ENCODE data around the gene IGIP.

The IGIP gene

DNA sequence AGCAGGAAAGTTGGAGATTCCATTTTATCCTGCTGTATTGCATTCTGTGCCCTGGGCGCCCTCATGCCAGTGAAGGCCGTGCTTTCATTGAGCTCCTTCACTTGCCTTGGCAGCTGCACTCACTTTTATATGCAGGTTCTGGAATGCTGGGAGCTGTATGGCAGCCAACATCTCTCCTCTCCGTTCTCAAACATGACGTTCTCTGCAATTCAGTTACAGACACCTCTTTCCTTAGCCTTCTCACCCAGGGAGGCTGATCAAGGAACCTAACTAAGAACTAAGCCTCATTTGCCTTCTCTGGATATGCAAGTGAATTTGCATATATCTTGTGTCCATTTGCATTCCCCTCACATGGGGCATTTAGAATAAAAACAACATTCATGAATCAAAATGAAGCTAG is 41.2 kb upstream of the IGIP start:
- DNase-seq (ENCODE audit: low read depth) = no peak
- no peak overlapping the region for H3K4me3 ChIP-seq (ENCODE audit: low read depth, low read length)
- TF ChIP-seq, protein P1, sequence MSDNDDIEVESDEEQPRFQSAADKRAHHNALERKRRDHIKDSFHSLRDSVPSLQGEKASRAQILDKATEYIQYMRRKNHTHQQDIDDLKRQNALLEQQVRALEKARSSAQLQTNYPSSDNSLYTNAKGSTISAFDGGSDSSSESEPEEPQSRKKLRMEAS (IDR thresholded peaks at IDR 0.05; ENCODE audit: low read depth, low read length) = no peak
- TF ChIP-seq POLR2A (IDR thresholded peaks at IDR 0.05; ENCODE audit: extremely low read depth, insufficient read length) (no peak), CTCF (IDR thresholded peaks at IDR 0.05; ENCODE audit: low read depth, low read length) (no peak), MYC (IDR thresholded peaks at IDR 0.05; ENCODE audit: low read depth, low read length) (no peak)

GRCh38 chr5:140090251-140090650 is 35.5 kb upstream of the IGIP start:
- no peak for DNase-seq (ENCODE audit: low read depth)
- H3K4me3 ChIP-seq (ENCODE audit: low read depth, low read length) = no peak overlapping the region
- TF ChIP-seq MYC (IDR thresholded peaks at IDR 0.05; ENCODE audit: low read depth, low read length) = no peak
- TF ChIP-seq, protein P1 (IDR thresholded peaks at IDR 0.05; ENCODE audit: low read depth, low read length) = no peak
- no peak for TF ChIP-seq POLR2A (IDR thresholded peaks at IDR 0.05; ENCODE audit: extremely low read depth, insufficient read length)
- TF ChIP-seq CTCF (IDR thresholded peaks at IDR 0.05; ENCODE audit: low read depth, low read length) = no peak

DNA sequence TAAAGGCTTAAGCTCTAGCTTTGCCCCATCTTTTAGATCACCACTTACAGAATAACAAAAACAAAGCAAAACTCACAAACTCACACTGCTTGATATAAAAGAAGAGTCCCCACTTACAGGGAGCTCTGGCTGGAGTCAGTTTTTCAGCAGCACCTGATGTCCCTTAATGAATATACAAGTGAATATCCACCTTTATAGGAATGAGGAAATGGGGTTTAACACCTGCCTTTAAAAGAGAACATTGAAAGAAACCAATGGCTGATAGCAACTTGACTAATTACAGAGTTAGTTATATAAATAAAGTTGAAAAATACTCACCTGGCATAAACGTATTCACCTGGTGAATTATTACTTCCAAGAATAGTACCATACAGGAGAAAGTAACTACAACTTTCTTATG is 32.6 kb upstream of the IGIP start:
- DNase-seq (ENCODE audit: low read depth) = no peak
- H3K4me3 ChIP-seq (ENCODE audit: low read depth, low read length) = no peak overlapping the region
- TF ChIP-seq, protein P1 (IDR thresholded peaks at IDR 0.05; ENCODE audit: low read depth, low read length) = no peak
- TF ChIP-seq CTCF (IDR thresholded peaks at IDR 0.05; ENCODE audit: low read depth, low read length) (no peak), POLR2A (IDR thresholded peaks at IDR 0.05; ENCODE audit: extremely low read depth, insufficient read length) (no peak), MYC (IDR thresholded peaks at IDR 0.05; ENCODE audit: low read depth, low read length) (no peak)

DNA sequence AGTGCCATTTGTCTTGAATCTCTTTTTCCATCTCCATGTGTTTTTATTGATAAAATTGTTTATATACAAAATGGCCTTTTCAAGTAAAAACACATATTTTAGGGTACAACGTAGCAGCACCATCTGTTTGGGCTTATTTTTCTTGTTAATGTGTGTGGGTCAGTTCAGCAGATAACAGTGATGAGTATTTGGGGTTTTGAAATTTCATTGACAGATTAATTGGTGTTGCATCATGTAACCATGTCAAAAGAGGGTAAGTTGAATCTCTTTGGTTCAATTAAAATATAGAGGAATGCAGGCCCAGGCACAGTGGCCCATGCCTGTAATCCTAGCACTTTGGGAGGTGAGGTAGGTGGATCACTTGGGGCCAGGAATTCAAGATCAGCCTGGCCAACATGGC is 31.9 kb upstream of the IGIP start:
- DNase-seq (ENCODE audit: low read depth) = no peak
- no peak overlapping the region for H3K4me3 ChIP-seq (ENCODE audit: low read depth, low read length)
- TF ChIP-seq POLR2A (IDR thresholded peaks at IDR 0.05; ENCODE audit: extremely low read depth, insufficient read length) (no peak), MYC (IDR thresholded peaks at IDR 0.05; ENCODE audit: low read depth, low read length) (no peak), CTCF (IDR thresholded peaks at IDR 0.05; ENCODE audit: low read depth, low read length) (no peak)
- TF ChIP-seq, protein P1 (IDR thresholded peaks at IDR 0.05; ENCODE audit: low read depth, low read length) = no peak

GRCh38 chr5:140094889-140095288 is 30.8 kb upstream of the IGIP start:
- TF ChIP-seq POLR2A (IDR thresholded peaks at IDR 0.05; ENCODE audit: extremely low read depth, insufficient read length) (no peak), MYC (IDR thresholded peaks at IDR 0.05; ENCODE audit: low read depth, low read length) (no peak), CTCF (IDR thresholded peaks at IDR 0.05; ENCODE audit: low read depth, low read length) (no peak)
- TF ChIP-seq, protein P1 (IDR thresholded peaks at IDR 0.05; ENCODE audit: low read depth, low read length) = no peak

DNA sequence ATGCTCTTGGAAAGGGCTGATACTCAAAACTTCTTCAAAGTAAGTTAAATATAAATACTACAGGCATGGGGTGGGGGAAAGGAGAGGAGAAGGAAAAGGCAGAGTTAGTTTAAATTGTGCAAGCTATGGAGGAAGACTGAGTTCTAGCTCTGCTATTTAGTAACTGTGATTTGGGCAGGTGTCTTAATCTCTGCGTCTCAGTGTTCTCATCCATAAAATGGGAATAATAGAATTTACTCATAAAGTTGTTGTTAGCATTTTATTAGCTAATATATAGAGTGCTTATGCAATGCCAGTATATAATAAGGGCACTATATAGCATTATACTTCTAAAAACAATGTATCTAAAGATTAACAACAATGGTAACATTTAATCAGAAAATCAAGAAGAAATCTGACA is 24.6 kb upstream of the IGIP start:
- no peak for TF ChIP-seq POLR2A (IDR thresholded peaks at IDR 0.05; ENCODE audit: extremely low read depth, insufficient read length)
- TF ChIP-seq, protein P1 (IDR thresholded peaks at IDR 0.05; ENCODE audit: low read depth, low read length) = no peak
- TF ChIP-seq MYC (IDR thresholded peaks at IDR 0.05; ENCODE audit: low read depth, low read length) = no peak
- no peak for TF ChIP-seq CTCF (IDR thresholded peaks at IDR 0.05; ENCODE audit: low read depth, low read length)
- DNase-seq (ENCODE audit: low read depth) = no peak
- no peak overlapping the region for H3K4me3 ChIP-seq (ENCODE audit: low read depth, low read length)

More at GRCh38 chr5:140094889-140095288, 30.8 kb upstream of the IGIP start:
- DNase-seq (ENCODE audit: low read depth) = no peak
- no peak overlapping the region for H3K4me3 ChIP-seq (ENCODE audit: low read depth, low read length)

All from NB4 (cell line).